HS-27A (cell line): Measurements from ENCODE around the gene NBEAL2.
A peak's percentile ranks its signal among the peaks of the same experiment; 100 is the strongest.

Experiments
- DNase-seq: peaks from one replicate; pipeline ENCODE4 v3.0.0-alpha.2; 2012; ENCODE audit warnings: low read depth, missing footprints

Gene NBEAL2

GRCh38 chr3:46943237-46944187, 36.0 kb upstream of the NBEAL2 start:
- DNase-seq = no peak

GRCh38 chr3:46944191-46944590, 35.3 kb upstream of the NBEAL2 start:
- no peak for DNase-seq

- DNase-seq = no peak
Observed at GRCh38 chr3:46946416-46946815, 33.0 kb upstream of the NBEAL2 start.

GRCh38 chr3:46946856-46947545, 32.5 kb upstream of the NBEAL2 start:
- DNase-seq = peak; percentile 59

- no peak for DNase-seq
Observed at GRCh38 chr3:46947546-46947901, 31.9 kb upstream of the NBEAL2 start.

GRCh38 chr3:46947981-46948791, 31.3 kb upstream of the NBEAL2 start:
- DNase-seq = no peak

GRCh38 chr3:46948830-46949671, 30.4 kb upstream of the NBEAL2 start:
- DNase-seq = no peak

GRCh38 chr3:46950177-46950576, 29.3 kb upstream of the NBEAL2 start:
- DNase-seq = no peak

- no peak for DNase-seq
Observed at GRCh38 chr3:46950650-46951241, 28.7 kb upstream of the NBEAL2 start.

GRCh38 chr3:46952813-46953212, 26.7 kb upstream of the NBEAL2 start:
- no peak for DNase-seq

- no peak for DNase-seq
Observed at GRCh38 chr3:46953234-46954010, 26.0 kb upstream of the NBEAL2 start.

GRCh38 chr3:46954178-46954577, 25.3 kb upstream of the NBEAL2 start:
- no peak for DNase-seq

- no peak for DNase-seq
Observed at GRCh38 chr3:46955157-46955556, 24.3 kb upstream of the NBEAL2 start.

- no peak for DNase-seq
Observed at GRCh38 chr3:46955801-46956259, 23.6 kb upstream of the NBEAL2 start.

GRCh38 chr3:46957092-46957820, 22.2 kb upstream of the NBEAL2 start:
- DNase-seq = no peak

GRCh38 chr3:46958467-46959160, 20.9 kb upstream of the NBEAL2 start:
- DNase-seq = no peak

- DNase-seq = no peak
Observed at GRCh38 chr3:46959161-46959511, 20.3 kb upstream of the NBEAL2 start.

GRCh38 chr3:46960081-46960701, 19.3 kb upstream of the NBEAL2 start:
- no peak for DNase-seq

- no peak for DNase-seq
Observed at GRCh38 chr3:46960835-46961234, 18.6 kb upstream of the NBEAL2 start.
